WI38 (cell line): ENCODE data around the gene ROBO2.

Experiments used
- H3K4me3 ChIP-seq: 2 replicates; pipeline ENCODE4 v1.5.1; 2011; ENCODE audit warnings: low read depth, mild to moderate bottlenecking, control low read depth, low read length
- TF ChIP-seq, protein P1 (sequence below): IDR thresholded peaks from 2 replicates; pipeline ENCODE4 v1.5.1; 2012; ENCODE audit warnings: low read depth, mild to moderate bottlenecking, control low read depth, low read length

ROBO2 gene

GRCh38 chr3:77618686-77619085, 578.8 kb downstream of the ROBO2 start:
- TF ChIP-seq, protein P1, sequence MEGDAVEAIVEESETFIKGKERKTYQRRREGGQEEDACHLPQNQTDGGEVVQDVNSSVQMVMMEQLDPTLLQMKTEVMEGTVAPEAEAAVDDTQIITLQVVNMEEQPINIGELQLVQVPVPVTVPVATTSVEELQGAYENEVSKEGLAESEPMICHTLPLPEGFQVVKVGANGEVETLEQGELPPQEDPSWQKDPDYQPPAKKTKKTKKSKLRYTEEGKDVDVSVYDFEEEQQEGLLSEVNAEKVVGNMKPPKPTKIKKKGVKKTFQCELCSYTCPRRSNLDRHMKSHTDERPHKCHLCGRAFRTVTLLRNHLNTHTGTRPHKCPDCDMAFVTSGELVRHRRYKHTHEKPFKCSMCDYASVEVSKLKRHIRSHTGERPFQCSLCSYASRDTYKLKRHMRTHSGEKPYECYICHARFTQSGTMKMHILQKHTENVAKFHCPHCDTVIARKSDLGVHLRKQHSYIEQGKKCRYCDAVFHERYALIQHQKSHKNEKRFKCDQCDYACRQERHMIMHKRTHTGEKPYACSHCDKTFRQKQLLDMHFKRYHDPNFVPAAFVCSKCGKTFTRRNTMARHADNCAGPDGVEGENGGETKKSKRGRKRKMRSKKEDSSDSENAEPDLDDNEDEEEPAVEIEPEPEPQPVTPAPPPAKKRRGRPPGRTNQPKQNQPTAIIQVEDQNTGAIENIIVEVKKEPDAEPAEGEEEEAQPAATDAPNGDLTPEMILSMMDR = no peak
- H3K4me3 ChIP-seq = no peak overlapping the region

- TF ChIP-seq, protein P1 = no peak
- H3K4me3 ChIP-seq = no peak overlapping the region
These were observed 580.1 kb downstream of the ROBO2 start for GRCh38 chr3:77620009-77620408.

GRCh38 chr3:77623500-77623899, 583.6 kb downstream of the ROBO2 start:
- TF ChIP-seq, protein P1 = no peak
- H3K4me3 ChIP-seq = no peak overlapping the region

- TF ChIP-seq, protein P1 = no peak
These were observed 586.3 kb downstream of the ROBO2 start for GRCh38 chr3:77626157-77626556.

DNA sequence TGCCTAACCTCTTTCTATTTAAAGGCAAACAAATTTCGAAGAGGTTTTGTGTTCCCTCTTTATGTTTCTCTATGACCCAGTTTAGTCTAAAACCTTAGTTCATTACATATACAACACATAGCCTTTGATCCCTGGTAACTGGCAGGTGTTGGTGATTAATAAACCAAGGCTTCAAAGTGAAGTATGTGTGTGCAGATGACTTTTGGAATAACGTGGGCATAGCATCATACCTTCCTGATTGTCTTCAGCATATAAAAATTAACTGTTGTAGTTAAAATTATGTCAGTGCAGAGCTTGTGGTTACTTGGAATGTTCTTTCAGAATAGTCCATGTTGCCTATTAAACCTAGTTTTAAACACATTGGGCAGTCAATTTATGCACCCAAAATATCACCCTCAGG, 608.3 kb downstream of the ROBO2 start:
- H3K4me3 ChIP-seq = no peak overlapping the region
- TF ChIP-seq, protein P1 = no peak

More at GRCh38 chr3:77626157-77626556, 586.3 kb downstream of the ROBO2 start:
- H3K4me3 ChIP-seq = no peak overlapping the region

DNA sequence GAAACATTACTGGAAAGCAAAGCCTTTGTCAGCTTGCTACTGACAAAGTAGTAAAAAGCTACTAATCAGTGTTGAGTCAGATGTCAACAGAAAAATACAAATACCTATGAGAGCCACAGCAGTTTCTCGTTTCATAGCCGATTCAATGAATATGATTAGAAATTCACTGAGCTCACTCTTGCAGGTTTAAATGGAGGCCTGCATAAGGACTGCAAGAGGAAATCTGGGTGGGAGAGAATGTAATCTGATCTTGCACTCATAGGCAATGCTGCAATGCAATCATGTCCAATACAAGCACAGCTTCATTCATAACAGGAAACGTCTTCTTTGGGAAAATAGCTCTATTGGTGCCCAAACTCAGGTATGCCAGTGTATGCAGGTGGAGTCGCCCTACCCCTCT, 608.8 kb downstream of the ROBO2 start:
- no peak overlapping the region for H3K4me3 ChIP-seq
- TF ChIP-seq, protein P1 = no peak

DNA sequence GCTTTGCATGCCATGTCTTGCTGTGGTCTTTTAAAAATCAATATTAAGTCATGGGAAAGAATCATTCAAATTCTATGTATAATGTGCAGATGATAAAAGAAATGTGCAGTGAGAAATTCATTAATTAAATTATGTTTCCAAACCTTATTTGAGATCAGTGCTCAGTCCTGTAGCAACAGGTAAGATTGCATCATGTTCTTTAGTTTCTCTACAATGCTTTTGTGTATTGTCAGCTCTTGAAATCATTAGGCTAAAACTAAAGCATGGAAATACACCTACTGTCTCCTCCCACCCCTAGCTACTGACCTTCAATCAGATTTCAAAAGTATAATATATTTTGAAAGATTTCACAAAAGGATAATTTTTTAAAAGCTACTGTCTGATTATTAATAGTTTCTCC, 612.7 kb downstream of the ROBO2 start:
- no peak overlapping the region for H3K4me3 ChIP-seq
- TF ChIP-seq, protein P1 = no peak
